AG09319 (cell line): ENCODE measurements around the gene GPX6.

Experiments used
- DNase-seq: peaks from one replicate; pipeline ENCODE4 v3.0.0-alpha.2; 2010; ENCODE audit warnings: low read depth; ENCODE audit errors: extremely low read depth
- CTCF ChIP-seq: IDR thresholded peaks from 2 replicates; pipeline ENCODE4 v1.5.1; 2011; ENCODE audit warnings: low read depth, mild to moderate bottlenecking, inconsistent platforms, low read length, moderate library complexity

GPX6 gene

DNA sequence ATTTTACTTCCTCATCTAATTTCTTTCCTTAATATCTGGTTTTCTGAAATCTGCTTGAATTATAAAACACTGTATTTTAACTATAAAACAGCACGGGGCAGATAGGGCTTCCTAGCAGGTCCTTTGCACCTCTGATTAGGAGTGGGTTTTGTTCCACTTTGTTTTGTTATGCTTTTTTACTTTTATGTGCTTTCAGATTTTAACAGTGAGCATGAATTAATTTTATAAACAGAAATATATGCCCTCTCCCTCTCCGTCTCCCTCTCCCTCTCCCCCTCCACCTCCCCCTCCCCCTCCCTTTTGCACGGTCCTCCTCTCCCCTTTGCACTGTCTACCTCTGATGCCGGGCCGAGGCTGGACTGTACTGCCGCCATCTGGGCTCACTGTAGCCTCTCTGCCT is 14.3 kb downstream of the GPX6 start:
- no peak for TF ChIP-seq CTCF
- no peak for DNase-seq

- TF ChIP-seq CTCF: no peak
- no peak for DNase-seq
Measured at GRCh38 chr6:28497893-28498292, 17.7 kb downstream of the GPX6 start.

DNA sequence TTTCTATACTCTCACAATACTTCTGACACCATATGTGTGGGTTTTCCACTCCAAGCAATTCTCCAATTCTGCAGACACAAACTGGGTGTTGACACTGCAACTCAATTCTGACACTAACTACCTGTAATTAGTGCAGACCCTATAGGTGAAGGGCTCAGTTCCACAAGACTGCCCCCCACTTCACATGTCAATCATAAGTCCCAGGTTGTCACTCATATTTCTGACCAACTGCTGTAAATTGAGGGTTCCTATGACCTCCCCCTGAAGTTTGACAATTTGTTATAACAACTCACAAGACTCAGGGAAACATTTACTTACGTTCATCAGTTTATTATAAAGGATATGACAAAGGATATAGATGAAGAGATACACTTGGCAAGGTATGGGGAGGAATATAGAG is 18.3 kb downstream of the GPX6 start:
- TF ChIP-seq CTCF: no peak
- DNase-seq: no peak

DNA sequence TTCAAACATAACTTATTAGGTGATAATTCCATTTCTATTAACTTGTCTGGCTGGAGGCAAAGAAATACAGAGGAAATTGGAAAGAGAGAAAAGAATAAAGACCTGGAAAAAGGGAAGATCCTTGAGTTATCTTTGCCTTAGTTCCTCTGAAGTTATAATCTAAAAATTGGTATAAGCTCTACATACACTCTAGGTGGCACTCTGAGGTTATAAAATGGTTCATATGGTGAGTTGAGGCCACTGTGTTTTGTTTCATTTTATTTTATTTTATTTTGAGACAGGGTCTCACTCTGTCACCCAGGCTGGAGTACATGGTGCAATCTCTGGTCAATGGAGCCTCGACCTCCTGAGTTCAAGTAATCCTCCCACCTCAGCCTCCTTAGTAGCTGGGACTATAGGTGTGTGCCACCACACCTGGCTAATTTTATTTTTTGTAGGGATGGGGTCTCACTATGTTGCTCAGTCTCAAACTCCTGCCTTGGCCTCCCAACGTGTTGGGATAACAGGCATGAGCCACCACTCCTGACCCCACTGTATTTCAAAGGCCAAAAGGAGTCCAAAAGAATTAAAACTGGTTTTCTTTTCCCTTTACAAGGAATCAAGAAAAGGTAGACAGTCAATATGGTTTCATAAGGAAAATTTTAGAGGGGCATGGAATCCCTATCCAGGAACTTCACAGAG is 19.4 kb downstream of the GPX6 start:
- no peak for DNase-seq
- no peak for TF ChIP-seq CTCF

DNA sequence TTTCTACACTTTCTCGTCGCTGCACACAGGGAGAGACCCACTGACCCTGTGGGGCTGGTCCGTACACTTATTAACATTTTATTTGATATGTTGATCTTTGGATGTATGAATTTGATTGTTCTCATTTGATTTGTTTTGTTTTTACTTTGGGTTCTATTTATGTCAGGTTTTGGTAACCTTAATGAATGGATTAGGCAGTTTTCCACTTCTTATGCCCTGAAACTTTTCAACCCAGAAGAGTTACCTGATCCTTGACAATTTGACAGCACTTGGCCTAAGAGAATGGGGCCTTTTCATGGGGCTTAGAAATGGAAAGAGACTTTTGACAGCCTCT is 23.6 kb downstream of the GPX6 start:
- no peak for DNase-seq
- TF ChIP-seq CTCF: no peak

DNA sequence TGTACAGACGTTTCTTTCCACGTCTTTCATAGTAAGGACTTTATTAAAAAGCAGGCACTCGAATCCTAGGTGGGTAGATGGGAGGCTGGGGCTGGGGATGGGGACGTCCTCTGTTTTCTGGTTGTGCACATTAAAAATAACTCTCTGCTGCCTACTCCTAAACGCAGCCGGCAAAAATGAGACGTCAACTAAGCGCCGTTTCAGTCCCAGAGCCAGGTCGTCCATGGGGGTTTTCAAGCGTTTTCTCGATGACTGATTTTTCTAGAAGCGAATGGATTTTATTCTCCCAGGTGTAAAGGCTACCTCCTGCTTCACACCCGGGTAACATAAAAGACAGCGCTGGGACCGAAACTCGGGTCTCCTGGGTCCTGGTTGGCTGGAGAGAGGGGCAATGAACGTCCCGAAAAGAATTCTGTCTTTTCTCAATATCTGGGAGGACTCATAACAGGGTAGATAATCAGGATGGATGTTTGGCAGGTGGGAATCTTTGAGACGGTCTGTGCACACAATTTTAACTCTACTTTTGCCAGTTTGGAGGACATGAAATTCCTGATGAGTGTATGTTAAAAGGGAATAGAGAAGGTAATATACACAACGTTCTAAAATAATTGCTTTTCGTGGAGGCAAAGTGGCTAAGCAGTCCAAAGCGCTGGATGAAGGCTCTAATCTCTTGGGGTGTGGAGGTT is 25.2 kb downstream of the GPX6 start:
- TF ChIP-seq CTCF: no peak
- no peak for DNase-seq

GRCh38 chr6:28489366-28490204 is 26.0 kb downstream of the GPX6 start:
- peak; percentile 41 for DNase-seq
- TF ChIP-seq CTCF: no peak
